ENCODE measurements around the gene TDP1. TPM values are rescaled to one million over a fixed set of nuclear protein-coding genes. Genes with fewer than 3 reads are reported as not detected.
"Not testable (repeated sequence)": the region's sequence is repeated elsewhere in the genome, so short reads cannot be mapped to it uniquely, and the experiment has no call there.

Gene TDP1
- total and polyA plus RNA-seq, 2 experiments from 2014 or later = 11.8 to 12.6 TPM

DNA sequence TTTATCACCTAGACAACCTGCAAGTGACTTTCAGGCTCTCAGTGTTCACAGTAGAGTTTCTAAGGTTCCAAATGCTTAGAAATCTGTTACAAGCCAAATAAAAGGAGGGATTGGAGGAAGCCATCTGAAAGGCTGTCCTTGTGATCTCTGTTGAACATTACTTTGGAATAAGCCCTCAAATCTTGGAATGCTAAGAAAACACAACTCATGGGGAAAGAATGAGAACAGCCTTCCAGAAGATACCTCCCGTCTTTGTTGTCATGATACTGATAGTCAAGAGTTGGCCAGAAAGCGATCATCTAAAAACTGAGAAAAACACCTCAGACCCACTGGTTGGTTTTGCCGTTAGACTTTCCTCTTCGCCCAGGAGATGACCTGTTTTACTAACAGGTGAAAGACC lies 61.6 kb downstream of the TDP1 start:
- no peak overlapping the region for H3K4me3 ChIP-seq
- H3K36me3 ChIP-seq (ENCODE audit: low read depth) = peaks cover 9% of the 10 kb centered on the region; the same call in 1 of the 2 replicates
- no peaks in the 10 kb centered on the region for H4K20me1 ChIP-seq (ENCODE audit: insufficient read depth)
- in situ Hi-C loops (cut with MboI) = no loop called here
- no peaks in the 10 kb centered on the region for H3K27me3 ChIP-seq (replicated peaks; ENCODE audit: insufficient read depth)
- no peaks in the 10 kb centered on the region for H3K4me1 ChIP-seq (ENCODE audit: insufficient read depth)
- H2AFZ ChIP-seq = no peak overlapping the region
- no peaks in the 10 kb centered on the region for H3K9me2 ChIP-seq (ENCODE audit: insufficient read depth)
- no peaks in the 10 kb centered on the region for H3K9me3 ChIP-seq (ENCODE audit: low read depth)
- H3K4me2 ChIP-seq (ENCODE audit: unreplicated experiment) = no peak overlapping the region
- no peak for TF ChIP-seq EZH2 (IDR thresholded peaks at IDR 0.05; ENCODE audit: insufficient read depth, poor library complexity, severe bottlenecking)
- TF ChIP-seq EZH2phosphoT487 (IDR thresholded peaks at IDR 0.05; ENCODE audit: insufficient read depth, low read depth) = no peak
- H3K27ac ChIP-seq = no peak overlapping the region
- peak; percentile 5 for DNase-seq
- H3K9ac ChIP-seq = no peak overlapping the region
- H3F3A ChIP-seq (ENCODE audit: insufficient read depth) = no peaks in the 10 kb centered on the region
- no peaks in the 10 kb centered on the region for H3K79me2 ChIP-seq (ENCODE audit: insufficient read depth)
- WGBS, 2 experiments (ENCODE audit: low coverage in 1 of 2, low lambda C conversion rate in 2 of 2, missing lambda C conversion rate in 2 of 2) = 91 to 92% methylated on average over 4 of the region's 4 CpGs

DNA sequence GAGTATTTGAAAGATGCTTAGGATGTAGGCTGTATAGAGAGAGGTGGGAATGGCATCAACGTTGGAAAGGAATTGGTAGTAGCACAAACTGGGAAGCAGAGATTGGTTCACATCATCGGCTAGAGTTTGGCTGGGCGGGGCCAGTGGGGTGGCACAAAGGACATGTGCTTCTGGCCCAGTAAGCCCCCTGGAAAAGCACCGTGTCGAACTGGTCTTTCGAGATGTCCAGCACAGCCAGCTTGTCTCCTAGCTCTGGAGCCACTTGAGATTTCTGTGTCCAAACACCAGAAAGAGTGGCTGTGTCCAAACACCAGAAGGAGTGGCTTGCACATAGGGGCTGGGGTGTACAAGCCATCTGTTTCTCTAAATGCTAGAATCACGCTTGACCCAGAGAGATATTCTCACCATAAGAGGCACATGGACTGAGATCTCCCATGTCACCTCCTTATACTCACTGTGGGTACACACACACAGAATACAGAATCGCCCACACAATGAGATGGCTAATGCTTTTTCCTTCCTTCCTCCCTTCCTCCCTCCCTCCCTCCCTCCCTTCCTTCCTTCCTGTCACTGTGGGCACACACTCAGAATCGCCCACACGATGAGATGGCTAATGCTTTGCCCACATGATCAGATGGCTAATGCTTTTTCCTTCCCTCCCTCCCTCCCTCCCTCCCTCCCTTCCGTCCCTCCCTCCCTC lies 64.2 kb downstream of the TDP1 start:
- Histone ChIP-seq H3F3A (ENCODE audit: insufficient read depth) (no peaks in the 10 kb centered on the region), H4K20me1 (ENCODE audit: insufficient read depth) (no peaks in the 10 kb centered on the region), H3K9me3 (ENCODE audit: low read depth) (no peaks in the 10 kb centered on the region), H3K4me1 (ENCODE audit: insufficient read depth) (no peaks in the 10 kb centered on the region), H3K36me3 (ENCODE audit: low read depth) (0 out of 2 replicates have a peak, but pooled peaks cover 9% of the 10 kb centered on the region), H3K9ac (no peak overlapping the region), H3K9me2 (ENCODE audit: insufficient read depth) (no peaks in the 10 kb centered on the region), H3K27ac (no peak overlapping the region), H3K4me3 (no peak overlapping the region), H3K27me3 (replicated peaks; ENCODE audit: insufficient read depth) (no peaks in the 10 kb centered on the region), H3K79me2 (ENCODE audit: insufficient read depth) (no peaks in the 10 kb centered on the region), H2AFZ (no peak overlapping the region), H3K4me2 (ENCODE audit: unreplicated experiment) (no peak overlapping the region)
- in situ Hi-C loops (cut with MboI) = no loop called here
- WGBS, 2 experiments (ENCODE audit: low coverage in 1 of 2, low lambda C conversion rate in 2 of 2, missing lambda C conversion rate in 2 of 2) = 92 to 96% methylated on average over 7 to 11 of the region's 11 CpGs
- TF ChIP-seq EZH2 (IDR thresholded peaks at IDR 0.05; ENCODE audit: insufficient read depth, poor library complexity, severe bottlenecking) (no peak), EZH2phosphoT487 (IDR thresholded peaks at IDR 0.05; ENCODE audit: insufficient read depth, low read depth) (no peak)
- peak; percentile 9 for DNase-seq

DNA sequence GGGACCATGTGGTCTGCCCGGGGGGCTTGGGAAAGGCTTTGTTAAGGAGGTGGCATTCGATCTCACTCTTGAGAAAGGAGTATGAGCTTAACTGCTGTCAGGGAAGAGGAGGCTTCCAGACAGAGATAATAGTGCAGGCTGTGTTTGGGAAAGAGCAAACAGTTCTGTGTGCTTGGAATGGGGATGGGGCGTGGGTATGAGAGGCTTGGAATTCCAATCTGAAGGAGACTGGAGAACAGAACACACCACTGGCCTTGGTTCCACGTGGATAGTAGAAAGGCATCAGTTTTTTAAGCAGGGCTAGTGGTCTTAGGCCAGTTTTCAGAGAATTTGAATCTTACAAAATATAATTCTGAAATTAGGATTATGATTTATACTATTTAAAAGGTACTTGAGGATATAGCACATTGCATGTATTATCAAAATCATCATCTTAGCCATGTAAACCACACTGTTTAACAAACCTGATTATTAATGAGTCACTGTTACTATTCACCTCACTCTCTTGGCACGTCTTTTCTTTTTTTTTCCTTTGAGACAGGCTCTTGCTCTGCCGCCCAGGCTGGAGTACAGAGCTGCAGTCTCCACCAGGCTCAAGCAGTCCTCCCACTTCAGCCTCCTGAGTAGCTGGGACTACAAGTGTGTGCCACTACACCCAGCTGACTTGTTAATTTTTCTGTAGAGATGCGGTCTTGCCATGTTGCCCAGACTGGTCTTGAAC lies 67.6 kb downstream of the TDP1 start:
- peak; percentile 16 for DNase-seq
- no peaks in the 10 kb centered on the region for H3K79me2 ChIP-seq (ENCODE audit: insufficient read depth)
- no peak overlapping the region for H3K9ac ChIP-seq
- H4K20me1 ChIP-seq (ENCODE audit: insufficient read depth) = no peaks in the 10 kb centered on the region
- H2AFZ ChIP-seq = no peak overlapping the region
- no peak for TF ChIP-seq EZH2 (IDR thresholded peaks at IDR 0.05; ENCODE audit: insufficient read depth, poor library complexity, severe bottlenecking)
- no peak for TF ChIP-seq EZH2phosphoT487 (IDR thresholded peaks at IDR 0.05; ENCODE audit: insufficient read depth, low read depth)
- no peaks in the 10 kb centered on the region for H3K9me2 ChIP-seq (ENCODE audit: insufficient read depth)
- H3K27me3 ChIP-seq (replicated peaks; ENCODE audit: insufficient read depth) = no peaks in the 10 kb centered on the region
- no peak overlapping the region for H3K27ac ChIP-seq
- in situ Hi-C loops (cut with MboI) = no loop called here
- H3K4me2 ChIP-seq (ENCODE audit: unreplicated experiment) = no peak overlapping the region
- H3F3A ChIP-seq (ENCODE audit: insufficient read depth) = no peaks in the 10 kb centered on the region
- no peak overlapping the region for H3K4me3 ChIP-seq
- no peaks in the 10 kb centered on the region for H3K4me1 ChIP-seq (ENCODE audit: insufficient read depth)
- WGBS, 2 experiments (ENCODE audit: low coverage in 1 of 2, low lambda C conversion rate in 2 of 2, missing lambda C conversion rate in 2 of 2) = 89 to 90% methylated on average over 7 of the region's 7 CpGs
- 0 out of 2 replicates have a peak, but pooled peaks cover 5% of the 10 kb centered on the region for H3K36me3 ChIP-seq (ENCODE audit: low read depth)
- no peaks in the 10 kb centered on the region for H3K9me3 ChIP-seq (ENCODE audit: low read depth)

DNA sequence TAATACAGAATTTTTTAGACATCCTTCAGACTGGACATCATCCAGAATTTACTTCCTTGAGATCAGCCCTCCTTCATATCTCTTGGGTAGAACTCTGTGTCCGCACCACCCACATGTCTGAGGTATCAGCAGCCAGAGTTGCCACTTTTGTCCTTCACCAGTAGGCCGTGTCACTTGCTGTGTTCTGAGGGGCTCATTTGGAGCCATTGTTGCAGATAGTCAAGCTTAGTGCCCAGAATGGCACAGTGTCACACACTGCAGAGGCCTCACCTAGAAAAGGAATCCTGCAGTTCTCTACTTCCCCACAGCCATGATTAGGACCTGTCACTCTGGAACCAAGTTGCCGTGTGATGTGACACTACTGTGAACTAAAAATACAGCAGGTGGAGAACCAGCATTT lies 69.2 kb downstream of the TDP1 start:
- Histone ChIP-seq H3K4me3 (no peak overlapping the region), H3K4me1 (ENCODE audit: insufficient read depth) (no peaks in the 10 kb centered on the region), H3K4me2 (ENCODE audit: unreplicated experiment) (no peak overlapping the region), H4K20me1 (ENCODE audit: insufficient read depth) (no peaks in the 10 kb centered on the region), H3K9me2 (ENCODE audit: insufficient read depth) (no peaks in the 10 kb centered on the region), H3K36me3 (ENCODE audit: low read depth) (peaks cover 7% of the 10 kb centered on the region; the same call in 1 of the 2 replicates), H3K9me3 (ENCODE audit: low read depth) (no peaks in the 10 kb centered on the region), H2AFZ (no peak overlapping the region), H3F3A (ENCODE audit: insufficient read depth) (no peaks in the 10 kb centered on the region), H3K79me2 (ENCODE audit: insufficient read depth) (no peaks in the 10 kb centered on the region), H3K27me3 (replicated peaks; ENCODE audit: insufficient read depth) (no peaks in the 10 kb centered on the region), H3K27ac (no peak overlapping the region), H3K9ac (no peak overlapping the region)
- TF ChIP-seq EZH2phosphoT487 (IDR thresholded peaks at IDR 0.05; ENCODE audit: insufficient read depth, low read depth) (no peak), EZH2 (IDR thresholded peaks at IDR 0.05; ENCODE audit: insufficient read depth, poor library complexity, severe bottlenecking) (no peak)
- WGBS, 2 experiments (ENCODE audit: low coverage in 1 of 2, low lambda C conversion rate in 2 of 2, missing lambda C conversion rate in 2 of 2) = 99% methylated on average over 3 of the region's 3 CpGs
- no peak for DNase-seq
- in situ Hi-C loops (cut with MboI) = no loop called here

DNA sequence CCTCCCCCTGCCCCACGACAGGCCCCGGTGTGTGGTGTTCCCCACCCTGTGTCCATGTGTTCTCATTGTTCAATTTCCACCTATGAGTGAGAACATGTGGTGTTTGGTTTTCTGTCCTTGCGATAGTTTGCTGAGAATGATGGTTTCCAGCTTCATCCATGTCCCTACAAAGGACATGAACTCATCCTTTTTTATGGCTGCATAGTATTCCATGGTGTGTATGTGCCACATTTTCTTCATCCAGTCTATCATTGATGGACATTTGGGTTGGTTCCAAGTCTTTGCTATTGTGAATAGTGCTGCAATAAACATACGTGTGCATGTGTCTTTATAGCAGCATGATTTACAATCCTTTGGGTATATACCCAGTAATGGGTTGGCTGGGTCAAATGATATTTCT lies 70.9 kb downstream of the TDP1 start:
- H3K9me2 ChIP-seq (ENCODE audit: insufficient read depth); in situ Hi-C loops (cut with MboI); H3K9me3 ChIP-seq (ENCODE audit: low read depth); H3K4me1 ChIP-seq (ENCODE audit: insufficient read depth); DNase-seq; H3K27me3 ChIP-seq (replicated peaks; ENCODE audit: insufficient read depth); H3K4me3 ChIP-seq; H3K4me2 ChIP-seq (ENCODE audit: unreplicated experiment); H4K20me1 ChIP-seq (ENCODE audit: insufficient read depth); H2AFZ ChIP-seq; H3F3A ChIP-seq (ENCODE audit: insufficient read depth); H3K27ac ChIP-seq; H3K9ac ChIP-seq; H3K79me2 ChIP-seq (ENCODE audit: insufficient read depth): not testable (repeated sequence)
- 84 to 97% methylated on average over 4 of the region's 4 CpGs for WGBS, 2 experiments (ENCODE audit: low coverage in 1 of 2, low lambda C conversion rate in 2 of 2, missing lambda C conversion rate in 2 of 2)
- H3K36me3 ChIP-seq (ENCODE audit: low read depth) = peaks cover 10% of the 10 kb centered on the region; the same call in 1 of the 2 replicates
